H4 (cell line): Measurements from ENCODE around the gene ZNF548. TPM values are rescaled to one million over a fixed set of nuclear protein-coding genes. Genes with fewer than 3 reads are reported as not detected.
"Not testable (repeated sequence)": the region's sequence is repeated elsewhere in the genome, so short reads cannot be mapped to it uniquely, and the experiment has no call there.

Source experiments
- DNase-seq: peaks from one replicate; pipeline ENCODE4 v3.0.0-alpha.2; 2015; ENCODE audit warnings: low spot score
- total RNA-seq: library from RNA; depleted of rRNA; stranded (reverse); fragments of >200 nt; shearing (Covaris generic); gene quantifications from 2 replicates; pipeline ENCODE4 v1.2.3, GENCODE V29; 2014; rRNA removed

The ZNF548 gene
- 15.0 and 20.7 TPM in 2 replicates for total RNA-seq

DNA sequence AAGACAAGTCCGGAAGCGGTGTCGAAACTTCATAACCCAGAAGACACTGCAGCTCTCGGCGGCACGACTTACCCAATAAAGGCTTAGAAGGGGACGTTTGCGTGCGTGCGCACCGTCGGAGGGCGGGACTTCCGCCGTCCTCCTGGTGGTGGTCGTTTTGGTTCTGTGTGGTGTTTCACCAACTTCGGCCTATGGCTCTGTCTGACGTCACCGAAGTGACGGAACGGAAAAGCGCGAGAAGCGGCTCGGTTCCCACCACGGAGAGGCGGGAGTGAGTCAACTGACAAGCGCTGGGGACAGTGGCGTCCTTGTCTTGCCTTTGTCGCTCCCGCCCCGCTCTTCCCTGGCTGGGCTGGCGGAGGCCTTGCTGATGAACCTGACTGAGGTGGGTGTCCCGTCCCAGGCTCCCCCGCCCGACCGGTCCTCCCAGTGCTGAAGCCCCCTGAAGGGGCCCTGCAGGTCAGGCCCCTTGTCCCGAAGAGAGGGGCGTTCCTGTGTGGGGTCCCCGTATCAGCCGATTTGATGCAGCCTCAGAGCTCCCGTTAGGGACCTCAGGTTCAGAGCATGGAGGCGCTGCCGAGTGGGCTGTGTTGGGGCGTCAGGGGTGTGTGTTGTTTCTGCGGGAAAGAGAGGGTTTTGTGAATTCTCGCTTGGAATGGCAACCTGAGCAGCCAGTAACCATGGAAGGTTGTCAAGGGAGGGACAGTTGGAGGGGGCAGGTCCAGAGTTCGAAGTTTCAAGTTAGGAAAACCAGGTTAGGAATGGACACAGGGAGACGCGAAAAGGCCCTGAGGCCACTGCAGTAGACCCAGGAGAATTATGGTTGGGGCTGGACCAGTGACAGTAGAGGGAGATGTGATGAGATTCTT lies at the start of gene ZNF548:
Gene ZNF548 (plus strand): TSS at position 125 of the 869 bp plus-strand sequence. CDS start 246 bp downstream, at position 371.
- peak; percentile 100 for DNase-seq

DNA sequence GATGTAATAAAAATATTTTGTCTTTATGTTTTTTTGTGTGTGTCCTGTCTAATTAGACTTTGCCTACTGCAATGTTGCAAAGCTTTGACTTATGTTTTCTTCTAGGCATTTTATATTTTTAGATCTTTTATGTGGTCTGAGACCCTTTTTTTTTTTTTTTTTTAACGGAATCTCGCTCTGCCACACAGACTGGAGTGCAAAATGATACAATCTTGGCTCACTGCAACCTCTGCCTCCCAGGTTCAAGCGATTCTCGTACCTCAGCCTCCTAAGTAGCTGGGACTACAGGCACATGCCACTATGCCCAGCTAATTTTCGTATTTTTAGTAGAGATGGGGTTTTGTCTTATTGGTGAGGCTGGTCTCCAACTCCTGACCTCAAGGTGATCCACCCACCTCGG lies 47.1 kb upstream of the ZNF548 start:
- no peak for DNase-seq

DNA sequence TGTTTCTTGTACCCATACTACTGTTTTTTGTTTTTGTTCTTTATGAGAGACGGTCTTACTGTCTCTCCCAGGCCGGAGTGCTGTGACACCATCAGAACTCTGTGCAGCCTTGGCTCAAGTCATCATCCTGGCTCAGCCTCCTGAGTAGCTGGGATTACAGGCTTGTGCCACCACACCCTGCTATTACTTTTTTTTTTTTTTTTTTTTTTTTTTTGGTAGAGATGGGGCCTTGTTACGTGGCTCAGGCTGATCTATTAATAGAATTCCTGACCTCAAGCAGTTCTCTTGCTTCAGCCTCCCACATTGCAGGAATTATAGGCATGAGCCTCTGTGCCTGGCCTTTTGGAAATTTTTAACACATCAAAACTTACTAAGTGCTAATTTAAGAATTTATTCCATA lies 41.5 kb upstream of the ZNF548 start:
- DNase-seq = no peak

DNA sequence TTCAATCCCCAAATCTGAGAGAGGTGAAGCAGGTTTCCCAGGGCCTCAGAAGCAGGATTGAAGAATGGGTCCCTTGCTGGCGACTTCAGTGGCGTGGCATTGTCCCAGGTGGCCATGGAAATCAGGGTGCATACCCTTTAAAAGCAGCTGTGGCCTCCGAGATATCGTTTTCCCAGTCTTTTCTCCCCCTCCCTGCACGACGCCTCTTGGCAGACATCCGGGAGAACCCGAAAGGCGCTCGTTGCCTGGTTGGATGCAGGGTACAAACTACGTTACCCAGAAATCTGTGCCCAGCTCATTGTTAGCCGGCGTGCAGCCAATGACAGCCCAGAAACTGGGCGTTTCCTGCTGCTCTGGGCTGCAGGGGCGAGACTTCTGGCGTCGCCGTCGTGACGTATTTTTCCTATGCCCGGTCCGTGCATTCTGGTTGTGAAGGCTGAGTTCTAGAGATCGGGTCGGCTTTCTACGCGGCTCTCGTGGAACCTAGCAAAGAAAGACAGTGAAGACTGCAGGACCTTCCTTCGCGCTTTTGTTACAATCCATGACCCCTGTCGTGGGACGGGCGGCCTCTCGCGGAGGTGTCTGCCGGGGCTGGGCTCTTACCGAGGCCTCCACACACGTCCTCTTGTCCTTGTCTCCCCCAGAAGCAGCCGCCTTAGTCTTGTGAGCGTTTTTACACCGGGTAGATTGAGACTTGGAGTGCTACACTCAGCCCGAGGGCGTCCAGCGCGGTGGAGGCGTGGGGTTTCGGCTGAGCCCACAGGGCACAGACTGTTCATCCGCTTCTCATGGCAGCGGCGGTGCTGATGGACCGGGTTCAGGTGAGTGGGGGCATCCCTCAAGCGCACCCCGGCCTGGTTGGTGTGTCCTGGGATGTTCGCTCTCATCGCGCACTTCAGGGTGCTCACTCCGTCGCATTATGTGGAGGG lies 38.5 kb upstream of the ZNF548 start, which contains the start of gene ZNF304:
Gene ZNF304 (plus strand): TSS at position 395 of the 929 bp plus-strand sequence. CDS start 394 bp downstream, at position 789.
- DNase-seq = peak; percentile 97

DNA sequence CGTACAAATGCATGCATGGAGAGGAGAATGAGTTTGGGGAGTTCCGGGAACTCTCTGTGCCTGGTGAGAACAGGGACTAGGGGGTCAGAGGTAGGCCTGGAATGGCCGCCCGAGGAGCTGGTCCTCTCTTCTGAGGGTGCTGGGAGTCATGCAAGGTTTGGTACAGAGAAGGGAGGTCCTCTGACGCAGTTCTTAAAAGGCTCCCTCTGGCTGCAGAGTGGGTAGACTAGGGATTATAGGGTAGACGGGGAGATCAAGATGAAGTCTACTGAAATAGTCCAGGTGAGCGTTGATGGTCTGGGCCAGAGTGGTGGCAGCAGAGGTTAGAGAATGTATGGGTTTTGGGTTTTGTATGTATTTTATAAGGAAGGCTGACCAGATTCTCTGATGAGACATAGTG lies 37.8 kb upstream of the ZNF548 start:
- no peak for DNase-seq

DNA sequence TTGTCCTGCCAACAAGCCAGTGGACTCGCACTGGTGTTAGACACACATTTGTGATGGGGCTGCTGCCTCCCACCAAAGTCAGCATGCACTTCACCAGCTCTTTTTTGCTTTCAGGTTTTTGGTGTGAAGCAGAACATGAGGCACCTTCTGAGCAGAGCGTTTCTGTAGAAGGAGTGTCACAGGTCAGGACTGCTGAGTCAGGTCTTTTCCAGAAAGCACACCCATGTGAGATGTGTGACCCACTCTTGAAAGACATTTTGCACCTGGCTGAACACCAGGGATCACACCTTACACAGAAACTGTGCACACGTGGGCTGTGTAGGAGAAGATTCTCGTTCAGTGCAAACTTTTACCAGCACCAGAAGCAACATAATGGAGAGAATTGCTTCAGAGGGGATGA lies 33.7 kb upstream of the ZNF548 start:
- no peak for DNase-seq

DNA sequence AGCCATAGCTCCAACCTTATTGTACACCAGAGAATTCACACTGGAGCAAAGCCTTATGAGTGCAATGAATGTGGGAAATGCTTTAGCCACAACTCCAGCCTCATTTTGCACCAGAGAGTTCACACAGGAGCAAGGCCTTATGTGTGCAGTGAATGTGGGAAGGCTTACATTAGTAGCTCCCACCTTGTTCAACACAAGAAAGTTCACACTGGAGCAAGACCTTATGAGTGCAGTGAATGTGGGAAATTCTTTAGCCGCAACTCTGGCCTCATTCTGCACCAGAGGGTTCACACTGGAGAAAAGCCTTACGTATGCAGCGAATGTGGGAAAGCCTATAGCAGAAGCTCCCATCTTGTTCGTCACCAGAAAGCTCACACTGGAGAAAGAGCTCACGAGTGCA lies 32.2 kb upstream of the ZNF548 start:
- DNase-seq = no peak

DNA sequence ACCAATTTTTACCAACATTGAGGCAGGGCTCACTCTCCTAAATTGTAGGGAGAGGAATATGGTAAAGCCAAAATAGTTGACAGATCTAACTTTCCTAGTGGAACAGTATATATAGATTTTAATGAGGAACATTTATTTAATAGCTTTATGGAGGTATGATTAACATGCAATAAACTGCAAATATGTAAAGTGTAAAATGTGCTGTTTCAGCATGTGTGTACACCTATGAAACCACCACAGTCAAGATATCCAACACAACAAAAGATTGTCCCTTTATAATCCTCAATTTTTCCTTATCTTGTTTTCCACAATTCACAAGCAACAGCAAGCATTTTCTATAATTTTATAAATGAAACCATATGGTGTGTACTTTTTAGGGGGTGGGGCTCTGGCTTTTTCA lies 30.4 kb upstream of the ZNF548 start:
- DNase-seq = no peak

DNA sequence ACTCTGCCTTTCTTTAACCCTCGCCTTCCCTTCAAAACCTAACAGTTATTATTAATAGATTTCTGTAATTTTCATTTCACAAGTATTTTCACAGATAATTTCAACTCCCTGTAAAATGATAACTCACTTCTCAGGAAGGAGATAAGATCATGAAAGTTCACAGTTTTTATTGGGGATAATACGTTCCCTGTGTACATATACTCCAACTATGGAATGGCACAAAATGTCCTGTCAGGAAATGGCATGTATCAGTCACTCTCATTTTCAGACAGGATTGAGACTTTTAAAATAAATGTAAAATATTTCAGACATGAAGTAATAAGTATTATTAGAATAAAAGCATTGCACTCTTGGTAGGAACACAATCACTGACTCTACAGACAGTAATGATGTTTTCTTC lies 27.2 kb upstream of the ZNF548 start:
- no peak for DNase-seq

DNA sequence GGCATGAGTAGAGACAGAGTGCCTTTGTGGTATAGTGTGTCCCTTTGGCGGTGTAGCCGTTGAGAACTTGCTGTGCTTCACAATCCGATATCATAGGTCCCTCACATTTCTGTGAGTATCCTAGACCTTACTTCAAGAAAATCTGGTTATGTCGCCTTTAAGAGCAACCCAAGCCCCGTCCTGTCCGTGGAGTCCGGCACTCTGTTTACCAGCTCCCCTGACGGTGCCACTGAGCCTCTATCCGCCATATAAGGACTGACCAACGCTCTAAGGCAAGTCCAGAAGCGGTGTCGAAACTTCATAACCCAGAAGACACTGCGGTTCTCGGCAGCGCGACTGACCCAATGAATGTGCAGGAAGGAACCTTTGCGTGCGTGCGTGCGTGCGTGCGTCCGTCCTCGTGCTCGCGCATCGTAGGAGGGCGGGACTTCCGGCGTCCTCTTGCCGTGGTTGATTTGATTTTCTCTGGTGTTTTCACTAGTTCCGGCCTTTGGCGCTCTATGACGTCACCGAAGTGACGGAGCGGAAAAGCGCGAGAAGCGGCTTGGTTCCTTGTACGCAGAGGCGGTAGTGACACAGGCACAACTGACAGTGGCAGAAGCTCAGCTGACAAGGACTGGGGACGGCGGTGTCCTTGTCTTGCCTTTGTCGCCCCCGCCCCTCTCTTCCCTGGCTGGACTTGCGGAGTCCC lies 26.5 kb upstream of the ZNF548 start, which contains the start of the genes TRAPPC2B and ZNF547:
Gene TRAPPC2B (plus strand): TSS at position 555 of the 691 bp plus-strand sequence. CDS start 1,283 bp downstream, outside the sequence.
Gene ZNF547 (plus strand): TSS at position 555 of the 691 bp plus-strand sequence. CDS start 5,005 bp downstream, outside the sequence.
- DNase-seq = peak; percentile 100

DNA sequence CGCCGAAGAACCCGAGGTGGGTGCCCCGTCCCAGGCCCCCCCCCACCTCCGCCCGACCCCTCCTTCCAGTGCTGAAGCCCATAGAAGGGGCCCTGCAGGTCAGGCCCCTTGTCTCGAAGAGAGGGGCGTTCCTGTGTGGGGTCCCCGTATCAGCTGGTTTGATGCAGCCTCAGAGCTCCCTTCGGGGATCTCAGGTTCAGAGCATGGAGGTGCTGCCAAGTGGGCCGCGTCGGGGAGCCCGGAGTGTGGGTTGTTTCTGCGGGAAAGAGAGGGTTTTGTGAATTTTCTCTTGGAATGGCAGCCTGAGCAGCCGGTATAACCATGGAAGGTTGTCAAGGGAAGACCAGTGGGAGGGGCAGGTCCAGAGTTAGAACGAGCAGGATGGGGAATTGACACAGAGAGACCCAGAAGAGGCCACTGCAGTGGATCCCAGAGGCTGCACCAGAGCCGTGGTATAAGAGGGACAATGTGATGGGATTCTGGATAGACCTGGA lies 25.9 kb upstream of the ZNF548 start:
- no peak for DNase-seq

DNA sequence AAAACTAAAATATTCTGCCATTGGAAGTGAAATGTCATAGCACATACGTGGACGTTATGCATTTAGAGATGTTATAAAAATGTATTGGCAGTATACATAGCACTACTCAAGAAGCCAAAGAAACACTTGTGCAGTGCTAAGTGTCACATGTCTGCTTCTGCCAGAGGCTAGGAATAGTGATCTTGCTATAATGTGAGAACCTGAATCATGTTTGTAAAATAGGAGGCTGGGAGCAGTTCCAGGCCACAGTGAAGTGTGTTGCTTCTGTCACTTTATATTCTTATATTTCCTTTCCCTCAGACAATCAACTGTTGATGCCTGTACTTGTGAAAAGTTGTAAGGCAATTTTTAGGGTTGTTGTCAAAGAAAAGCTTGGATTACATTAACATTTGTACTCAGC lies 22.9 kb upstream of the ZNF548 start:
- DNase-seq = no peak

DNA sequence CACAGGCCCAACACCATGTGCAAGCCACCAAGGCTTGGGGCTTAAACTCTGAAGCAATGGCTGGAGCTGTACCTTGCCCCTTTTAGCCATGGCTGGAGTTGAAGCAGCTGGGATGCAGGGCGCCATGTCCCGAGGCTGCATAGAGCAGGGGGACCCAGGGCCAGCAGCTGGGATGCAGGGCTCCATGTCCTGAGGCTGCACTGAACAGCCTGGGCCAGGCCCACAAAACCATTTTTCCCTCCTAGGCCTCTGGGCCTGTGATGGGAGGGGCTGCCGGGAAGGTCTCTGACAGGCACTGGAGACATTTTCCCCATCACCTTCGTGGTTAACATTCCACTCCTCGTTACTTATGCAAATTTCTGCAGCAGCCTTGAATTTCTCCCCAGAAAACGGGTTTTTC lies 15.5 kb upstream of the ZNF548 start:
- no peak for DNase-seq

DNA sequence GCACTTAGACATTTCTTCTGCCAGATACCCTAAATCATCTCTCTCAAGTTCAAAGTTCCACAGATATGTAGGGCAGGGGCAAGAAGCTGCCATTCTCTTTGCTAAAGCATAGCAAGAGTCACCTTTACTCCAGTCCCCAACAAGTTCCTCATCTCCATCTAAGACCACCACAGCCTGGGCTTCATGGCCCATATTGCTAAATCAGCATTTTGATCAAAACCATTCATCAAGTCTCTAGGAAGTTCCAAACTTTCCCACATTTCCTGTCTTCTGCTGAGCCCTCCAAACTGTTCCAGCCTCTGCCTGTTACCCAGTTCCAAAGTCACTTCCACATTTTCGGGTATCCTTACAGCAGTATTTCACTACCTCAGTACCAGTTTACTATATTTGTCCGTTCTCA lies 15.0 kb upstream of the ZNF548 start:
- DNase-seq = not testable (repeated sequence)

DNA sequence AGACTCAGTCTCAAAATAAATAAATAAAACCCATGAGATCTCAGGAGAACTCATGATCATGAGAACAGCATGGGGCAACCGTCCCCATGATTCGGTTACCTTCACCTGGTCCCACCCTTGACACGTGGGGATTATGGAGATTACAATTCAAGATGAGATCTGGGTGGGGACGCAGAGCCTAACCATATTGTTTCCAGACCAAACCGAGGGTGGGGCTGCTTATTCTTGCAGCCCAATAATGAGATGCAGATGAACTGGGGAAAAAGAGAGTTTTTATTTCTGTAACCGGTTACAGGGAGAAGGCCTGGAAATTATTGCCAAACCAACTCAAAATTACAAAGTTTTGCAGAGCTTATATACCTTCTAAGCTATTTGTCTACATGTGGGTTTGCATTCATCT lies 13.5 kb upstream of the ZNF548 start:
- DNase-seq = no peak

DNA sequence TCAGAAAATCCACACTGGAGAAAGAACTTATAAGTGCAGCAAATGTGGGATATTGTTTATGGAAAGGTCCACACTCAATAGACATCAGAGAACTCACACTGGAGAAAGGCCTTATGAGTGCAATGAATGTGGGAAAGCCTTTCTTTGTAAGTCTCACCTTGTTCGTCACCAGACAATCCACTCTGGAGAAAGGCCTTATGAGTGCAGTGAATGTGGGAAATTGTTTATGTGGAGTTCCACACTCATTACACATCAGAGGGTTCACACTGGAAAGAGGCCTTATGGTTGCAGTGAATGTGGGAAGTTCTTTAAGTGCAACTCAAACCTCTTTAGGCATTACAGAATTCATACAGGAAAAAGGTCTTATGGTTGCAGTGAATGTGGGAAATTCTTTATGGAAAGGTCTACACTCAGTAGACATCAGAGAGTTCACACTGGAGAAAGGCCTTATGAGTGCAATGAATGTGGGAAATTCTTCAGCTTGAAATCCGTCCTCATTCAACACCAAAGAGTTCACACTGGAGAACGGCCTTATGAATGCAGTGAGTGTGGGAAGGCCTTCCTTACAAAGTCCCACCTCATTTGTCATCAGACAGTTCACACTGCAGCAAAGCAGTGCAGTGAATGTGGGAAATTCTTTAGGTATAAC lies 12.0 kb upstream of the ZNF548 start:
- DNase-seq = no peak

DNA sequence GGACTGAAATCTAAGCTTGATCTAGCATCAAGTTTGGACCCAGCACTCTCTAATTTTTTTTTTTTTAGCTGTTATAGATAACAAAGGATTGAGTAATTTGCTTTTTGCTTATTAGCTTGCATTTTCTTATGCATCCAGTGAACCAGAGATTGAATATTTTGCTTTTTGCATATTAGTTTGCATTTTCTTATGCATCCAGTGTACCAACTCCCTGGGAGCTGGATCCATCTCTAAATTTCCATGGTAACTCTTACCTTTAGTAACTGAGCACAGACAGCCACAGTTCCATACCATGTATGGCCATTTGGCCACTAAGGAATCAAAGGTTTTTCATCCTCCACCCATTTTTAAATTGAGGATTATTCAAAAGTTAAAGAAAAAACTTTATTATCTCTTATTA lies 8.7 kb upstream of the ZNF548 start:
- DNase-seq = no peak

DNA sequence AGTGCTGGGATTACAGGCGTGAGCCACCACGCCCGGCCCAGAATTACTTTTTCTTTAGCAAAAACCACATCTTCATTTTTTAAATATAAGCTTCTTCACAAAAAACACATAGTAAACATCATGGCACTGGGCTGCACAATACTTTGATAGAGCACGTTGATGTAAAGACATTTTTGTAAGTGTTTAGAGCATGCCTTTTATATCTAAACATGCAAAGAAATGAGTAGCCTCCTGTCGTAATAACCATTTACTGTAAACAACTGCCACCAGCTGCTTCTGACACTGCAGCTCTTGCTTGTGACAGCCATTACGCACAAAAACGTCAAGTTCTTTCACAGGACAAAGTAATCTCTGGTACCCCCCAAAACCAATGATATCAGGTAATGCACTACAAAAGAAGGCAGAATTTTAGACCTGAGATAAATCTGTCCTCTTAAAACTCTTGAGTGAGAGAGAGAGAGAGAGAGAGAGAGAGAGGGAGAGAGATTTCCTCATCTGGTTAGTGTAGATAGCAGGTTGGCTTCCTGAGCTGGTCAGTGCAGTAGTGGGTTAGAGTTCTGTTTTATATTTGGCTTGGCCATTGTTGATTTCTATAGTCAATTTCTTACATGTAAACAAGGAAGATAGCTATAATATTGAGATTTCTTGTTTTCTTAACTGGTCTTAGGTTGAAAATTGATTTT lies 6.7 kb upstream of the ZNF548 start:
- DNase-seq = no peak

DNA sequence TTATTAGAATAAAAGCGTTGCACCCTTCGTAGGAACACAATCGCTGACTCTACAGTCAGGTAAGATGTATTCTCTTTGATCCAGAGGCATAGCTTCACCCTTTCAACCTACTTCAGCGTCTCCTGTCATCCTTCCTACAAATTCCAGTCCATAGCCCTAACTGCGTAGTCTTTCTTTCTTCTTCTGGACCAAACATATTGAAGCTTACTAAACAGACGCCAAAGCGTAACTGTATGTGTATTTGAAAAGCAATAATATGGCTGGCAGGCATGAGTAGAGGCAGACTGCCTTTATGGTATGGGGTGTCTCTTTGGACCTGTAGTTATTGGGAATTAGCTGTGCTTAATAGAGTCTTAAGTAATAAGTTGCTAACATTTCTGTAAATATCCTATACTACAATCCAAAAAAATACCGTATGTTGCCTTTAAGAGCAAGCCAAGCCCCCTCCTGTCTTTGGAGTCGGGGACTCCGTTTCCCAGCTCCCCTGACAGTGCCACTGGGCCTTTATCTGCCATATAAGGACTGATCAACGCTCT lies 392 bp upstream of the ZNF548 start:
- no peak for DNase-seq

DNA sequence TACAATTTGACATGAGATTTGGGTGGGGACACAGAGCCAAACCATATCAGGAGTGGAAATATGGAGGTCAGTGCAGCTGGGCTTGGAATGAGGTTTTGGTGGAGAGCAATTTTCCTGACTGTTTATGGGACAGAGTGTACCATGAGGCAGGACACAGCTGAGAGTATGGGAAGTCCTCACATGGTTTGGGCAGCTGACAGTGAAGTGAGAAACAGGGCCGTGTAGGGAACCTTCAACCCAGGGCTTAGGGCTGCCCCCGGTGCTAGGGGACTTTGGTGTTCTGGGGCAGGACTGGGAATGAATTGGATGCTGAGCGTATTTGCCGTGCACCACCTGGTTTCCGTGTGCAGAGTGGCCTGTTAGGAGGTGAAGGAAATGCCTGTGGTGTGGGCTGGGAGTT lies 6.1 kb downstream of the ZNF548 start:
- no peak for DNase-seq
